ENCODE results near the gene ZNF407.

The ZNF407 gene

GRCh38 chr18:75054046-75054445 is 456.4 kb downstream of the ZNF407 start:
- no peak for DNase-seq (ENCODE audit: low read depth)

DNA sequence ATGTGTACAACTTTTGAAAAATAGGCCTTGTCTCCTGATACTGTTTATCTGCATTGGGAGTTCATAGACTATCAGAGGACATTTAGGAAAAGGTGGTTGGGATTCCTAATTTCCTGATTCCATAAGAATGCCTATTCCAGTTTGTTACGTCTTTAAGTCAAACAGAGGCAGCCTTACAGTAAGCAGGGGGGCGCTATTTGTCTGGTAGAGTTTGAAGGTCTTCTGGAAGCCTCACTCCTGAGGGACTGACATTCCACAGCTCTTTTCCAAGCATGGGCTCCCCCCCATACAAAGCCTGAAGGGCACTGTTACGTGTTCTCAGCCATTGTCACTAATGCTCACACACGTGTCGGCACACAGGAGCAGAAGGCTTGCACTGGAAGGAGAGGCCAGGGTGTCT is 456.9 kb downstream of the ZNF407 start:
- no peak for DNase-seq (ENCODE audit: low read depth)

DNA sequence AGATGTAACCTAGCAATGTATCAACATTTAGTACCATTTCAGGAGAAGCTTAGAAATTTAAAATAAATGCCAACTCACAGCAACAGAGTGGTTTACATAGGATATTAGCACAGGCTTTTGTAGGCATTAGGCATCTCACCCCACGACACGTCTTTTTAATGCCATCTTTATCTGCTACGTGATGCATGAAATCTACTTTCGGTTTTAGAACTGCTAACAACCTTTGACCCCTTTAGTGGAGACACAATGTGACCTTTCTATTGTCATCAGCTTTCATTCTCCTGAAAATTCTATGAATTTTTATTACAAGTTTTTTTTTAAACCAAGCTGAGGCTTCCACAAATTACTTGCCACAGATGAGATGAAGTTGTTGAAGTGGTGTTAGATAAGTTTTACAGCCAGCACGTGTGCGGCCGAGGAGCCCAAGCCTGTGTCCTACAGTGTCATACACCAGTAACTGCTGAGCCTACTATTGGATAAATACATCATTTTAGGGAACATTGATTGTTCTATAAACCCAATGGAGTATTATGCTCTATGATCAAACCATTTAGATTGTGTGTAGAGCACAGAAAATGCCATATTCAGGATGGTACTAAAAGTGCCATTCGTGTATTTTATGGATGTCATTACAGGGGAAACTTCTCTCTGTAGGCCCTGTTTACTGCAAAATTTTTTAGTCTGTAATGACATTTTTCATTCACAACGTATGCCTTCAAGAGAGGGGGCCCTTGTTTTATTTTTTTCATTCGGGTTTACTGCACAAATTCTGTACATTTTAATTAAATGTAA is 459.7 kb downstream of the ZNF407 start:
- DNase-seq (ENCODE audit: low read depth) = no peak

DNA sequence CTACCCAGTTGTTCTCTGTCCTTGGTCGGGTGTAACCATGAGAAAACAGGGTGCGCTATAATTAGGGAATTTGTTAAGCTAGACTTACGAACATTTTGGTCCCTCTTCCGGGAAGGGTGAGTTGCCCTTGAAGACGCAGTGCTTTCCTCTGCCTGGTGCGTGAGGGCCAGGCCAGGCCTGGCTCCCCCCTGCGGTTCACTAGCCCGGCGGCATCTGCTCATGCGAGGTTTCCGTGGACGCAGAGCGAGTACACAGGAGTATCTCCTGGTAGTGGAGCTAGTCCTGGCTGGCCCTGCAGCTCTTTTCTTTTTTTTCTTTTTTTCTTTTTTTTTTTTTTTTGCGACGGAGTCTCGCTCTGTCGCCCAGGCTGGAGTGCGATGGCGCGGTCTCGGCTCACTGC is 462.5 kb downstream of the ZNF407 start:
- no peak for DNase-seq (ENCODE audit: low read depth)

- no peak for DNase-seq (ENCODE audit: low read depth)
Observed at GRCh38 chr18:75062297-75062886, 464.7 kb downstream of the ZNF407 start.

- DNase-seq (ENCODE audit: low read depth) = no peak
Observed at GRCh38 chr18:75063196-75063595, 465.5 kb downstream of the ZNF407 start.

DNA sequence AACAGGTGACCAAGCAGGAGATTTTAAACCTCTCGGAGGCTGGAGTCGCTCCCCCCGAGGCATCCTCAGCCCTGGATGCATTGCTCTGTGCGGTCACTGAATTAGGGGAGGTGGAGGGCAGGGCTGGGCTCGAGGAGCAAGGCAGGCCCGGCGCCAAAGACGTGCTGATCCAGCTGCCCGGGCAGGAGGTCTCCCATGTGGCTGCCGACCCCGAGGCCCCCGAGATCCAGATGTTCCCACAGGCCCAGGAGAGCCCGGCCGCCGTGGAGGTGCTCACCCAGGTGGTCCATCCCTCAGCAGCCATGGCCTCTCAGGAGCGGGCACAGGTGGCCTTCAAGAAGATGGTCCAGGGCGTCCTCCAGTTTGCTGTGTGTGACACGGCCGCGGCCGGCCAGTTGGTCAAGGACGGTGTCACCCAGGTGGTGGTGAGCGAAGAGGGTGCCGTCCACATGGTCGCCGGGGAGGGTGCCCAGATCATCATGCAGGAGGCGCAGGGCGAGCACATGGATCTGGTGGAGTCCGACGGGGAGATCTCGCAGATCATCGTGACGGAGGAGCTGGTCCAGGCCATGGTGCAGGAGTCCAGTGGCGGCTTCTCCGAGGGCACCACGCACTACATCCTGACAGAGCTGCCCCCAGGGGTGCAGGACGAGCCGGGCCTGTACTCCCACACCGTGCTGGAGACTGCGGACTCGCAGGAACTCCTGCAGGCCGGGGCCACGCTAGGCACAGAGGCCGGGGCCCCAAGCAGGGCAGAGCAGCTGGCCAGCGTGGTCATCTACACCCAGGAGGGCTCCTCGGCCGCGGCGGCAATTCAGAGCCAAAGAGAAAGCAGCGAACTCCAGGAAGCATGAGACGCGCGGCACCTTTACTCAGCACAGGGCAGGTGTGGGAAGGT is 466.2 kb downstream of the ZNF407 start:
- no peak for DNase-seq (ENCODE audit: low read depth)

GRCh38 chr18:75064513-75064905 is 466.8 kb downstream of the ZNF407 start:
- DNase-seq (ENCODE audit: low read depth) = no peak

DNA sequence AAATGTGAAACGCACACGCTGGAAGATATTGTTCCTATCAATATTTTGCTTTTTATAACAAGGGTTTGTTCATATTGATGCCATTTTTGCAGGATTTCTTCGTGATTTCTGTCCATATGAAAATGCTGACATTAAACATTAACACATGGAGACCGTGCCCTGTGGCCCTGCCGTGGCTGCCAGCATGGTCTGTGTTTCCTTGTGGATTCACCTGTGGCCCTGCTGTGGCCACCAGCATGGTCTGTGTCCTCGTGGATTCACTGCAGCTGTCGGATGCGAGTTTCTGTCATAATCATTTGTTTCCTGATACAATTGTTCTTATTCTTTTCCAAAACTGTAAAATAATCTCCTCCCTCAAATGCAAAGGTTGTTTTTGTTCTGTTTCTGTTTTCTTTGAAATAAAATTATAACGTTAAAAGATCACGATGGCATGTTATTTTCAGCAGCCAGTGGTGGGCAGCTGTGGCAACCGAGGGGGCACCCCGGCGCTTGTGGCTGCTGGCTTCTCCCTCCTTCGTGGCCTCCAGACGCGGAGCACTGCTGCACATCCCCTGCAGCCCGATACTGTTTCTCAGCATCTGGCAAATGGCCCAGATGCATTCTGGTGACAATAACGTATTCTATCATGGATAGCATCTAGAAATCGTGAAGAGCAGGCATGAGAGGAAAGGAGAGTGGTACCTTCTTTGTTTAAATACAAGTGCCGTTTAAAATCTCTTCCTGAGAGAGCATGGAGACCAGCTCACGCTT is 467.8 kb downstream of the ZNF407 start:
- no peak for DNase-seq (ENCODE audit: low read depth)

DNA sequence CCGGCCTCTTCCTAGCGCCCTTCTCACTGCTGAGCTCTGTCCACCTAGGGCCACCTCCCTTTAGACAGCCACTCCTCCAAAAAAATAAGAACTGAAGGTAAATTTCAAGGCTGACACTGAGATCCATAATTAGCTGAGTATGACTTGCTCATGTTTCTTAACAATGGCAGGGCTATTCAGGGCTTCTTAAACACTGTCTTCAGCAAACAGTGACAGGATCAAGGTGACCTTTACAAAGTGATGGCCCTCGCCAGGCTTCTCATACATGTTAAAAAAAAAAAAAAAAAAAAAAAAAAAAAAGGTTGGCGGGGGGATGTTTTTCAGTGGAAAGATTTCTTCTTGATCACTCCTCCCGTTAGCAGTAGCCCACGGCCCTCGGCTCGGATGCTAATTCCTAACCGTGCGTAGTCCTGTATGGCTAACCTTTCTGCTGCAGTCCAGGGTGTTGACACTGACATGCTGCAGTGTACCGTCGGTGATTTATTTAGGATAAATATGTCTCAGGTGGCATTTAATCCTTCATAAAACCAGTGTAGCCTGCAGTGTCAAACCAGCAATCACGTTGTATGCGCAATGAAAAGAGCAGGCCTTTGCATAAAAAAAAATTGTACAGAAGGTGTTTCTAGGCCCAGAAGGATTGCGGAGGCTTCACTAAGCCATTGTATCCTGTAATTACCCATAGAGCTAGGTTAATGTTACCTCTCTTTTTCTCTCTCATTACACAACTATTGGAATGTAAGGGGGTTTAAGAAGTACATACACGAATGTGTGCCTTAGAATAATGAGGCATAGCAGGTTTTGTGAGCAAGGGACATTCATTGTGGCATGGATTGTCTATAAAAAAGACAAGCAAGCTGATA is 468.6 kb downstream of the ZNF407 start:
- DNase-seq (ENCODE audit: low read depth) = no peak

- no peak for DNase-seq (ENCODE audit: low read depth)
Observed at GRCh38 chr18:75066936-75067335, 469.3 kb downstream of the ZNF407 start.

- no peak for DNase-seq (ENCODE audit: low read depth)
Observed at GRCh38 chr18:75067996-75068645, 470.5 kb downstream of the ZNF407 start.

GRCh38 chr18:75068682-75069435 is 471.2 kb downstream of the ZNF407 start:
- no peak for DNase-seq (ENCODE audit: low read depth)

GRCh38 chr18:75070235-75070624 is 472.6 kb downstream of the ZNF407 start:
- DNase-seq (ENCODE audit: low read depth) = no peak

- DNase-seq (ENCODE audit: low read depth) = peak; percentile 41
Observed at GRCh38 chr18:75070625-75071483, 473.2 kb downstream of the ZNF407 start.

DNA sequence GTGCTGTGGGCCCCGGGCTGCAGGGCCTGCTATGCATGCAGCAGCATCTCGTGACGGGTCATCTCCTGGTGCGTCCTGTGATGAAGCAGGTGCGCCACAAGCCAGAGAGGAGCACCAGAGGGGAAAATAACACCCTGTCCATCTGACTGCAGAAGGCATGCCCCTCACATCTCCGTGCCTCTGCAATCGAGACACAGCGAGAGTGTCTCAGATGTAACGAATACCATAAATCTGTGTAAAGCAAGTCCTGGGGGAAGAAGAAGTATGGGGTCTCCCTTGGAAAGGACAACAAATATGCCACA is 473.8 kb downstream of the ZNF407 start:
- DNase-seq (ENCODE audit: low read depth) = no peak

GRCh38 chr18:75071866-75072671 is 474.4 kb downstream of the ZNF407 start:
- no peak for DNase-seq (ENCODE audit: low read depth)

DNA sequence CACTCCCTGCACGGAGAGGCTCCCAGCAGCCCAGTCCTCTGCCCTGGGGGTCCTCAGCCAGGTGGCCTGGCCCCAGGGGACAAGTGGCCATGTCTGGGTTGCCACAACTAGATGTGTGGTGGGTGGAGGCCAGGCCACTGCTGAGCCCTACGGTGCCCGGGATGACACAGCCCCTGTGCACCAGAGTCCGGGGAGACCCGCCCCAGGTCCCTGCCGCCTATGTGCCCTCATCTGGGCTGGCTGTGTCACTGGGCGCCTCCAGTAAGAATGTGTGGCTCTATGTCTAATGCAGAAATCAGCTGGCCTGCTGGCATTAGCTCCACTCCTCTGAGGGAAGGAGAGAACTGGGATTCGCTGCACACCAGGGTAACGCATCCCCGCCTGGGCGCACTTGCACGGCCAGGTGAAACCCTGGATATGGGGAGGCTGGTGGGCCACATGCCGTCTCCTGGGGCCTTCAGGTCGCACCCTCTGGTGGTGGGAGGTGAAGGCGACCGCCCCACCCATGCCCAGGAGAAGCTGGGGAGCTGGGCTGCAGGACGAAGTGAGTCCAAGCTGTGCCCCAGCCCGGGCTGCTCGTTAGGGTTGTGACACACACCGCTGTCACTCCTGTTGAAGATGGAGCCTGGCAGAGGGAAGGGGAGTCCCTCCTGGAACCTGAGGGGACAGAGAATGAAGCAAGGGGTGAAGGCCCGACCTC is 475.2 kb downstream of the ZNF407 start:
- DNase-seq (ENCODE audit: low read depth) = no peak
